Measurements from ENCODE around the gene CD14.

- TF ChIP-seq, protein P1, sequence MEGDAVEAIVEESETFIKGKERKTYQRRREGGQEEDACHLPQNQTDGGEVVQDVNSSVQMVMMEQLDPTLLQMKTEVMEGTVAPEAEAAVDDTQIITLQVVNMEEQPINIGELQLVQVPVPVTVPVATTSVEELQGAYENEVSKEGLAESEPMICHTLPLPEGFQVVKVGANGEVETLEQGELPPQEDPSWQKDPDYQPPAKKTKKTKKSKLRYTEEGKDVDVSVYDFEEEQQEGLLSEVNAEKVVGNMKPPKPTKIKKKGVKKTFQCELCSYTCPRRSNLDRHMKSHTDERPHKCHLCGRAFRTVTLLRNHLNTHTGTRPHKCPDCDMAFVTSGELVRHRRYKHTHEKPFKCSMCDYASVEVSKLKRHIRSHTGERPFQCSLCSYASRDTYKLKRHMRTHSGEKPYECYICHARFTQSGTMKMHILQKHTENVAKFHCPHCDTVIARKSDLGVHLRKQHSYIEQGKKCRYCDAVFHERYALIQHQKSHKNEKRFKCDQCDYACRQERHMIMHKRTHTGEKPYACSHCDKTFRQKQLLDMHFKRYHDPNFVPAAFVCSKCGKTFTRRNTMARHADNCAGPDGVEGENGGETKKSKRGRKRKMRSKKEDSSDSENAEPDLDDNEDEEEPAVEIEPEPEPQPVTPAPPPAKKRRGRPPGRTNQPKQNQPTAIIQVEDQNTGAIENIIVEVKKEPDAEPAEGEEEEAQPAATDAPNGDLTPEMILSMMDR (IDR thresholded peaks at IDR 0.05; ENCODE audit: insufficient read depth, low read depth, low read length) = no peak
- TF ChIP-seq EZH2 (IDR thresholded peaks at IDR 0.05; ENCODE audit: insufficient read depth, low read length) = no peak
Measured at GRCh38 chr5:140678993-140679392, 46.0 kb upstream of the CD14 start.
